Upper lobe of left lung (tissue), 6 donors: Measurements from ENCODE around the gene PRAMEF25. TPM values are rescaled to one million over a fixed set of nuclear protein-coding genes. Genes with fewer than 3 reads are reported as not detected.
"Not testable (repeated sequence)": the region's sequence is repeated elsewhere in the genome, so short reads cannot be mapped to it uniquely, and the experiment has no call there.

Source experiments
- ATAC-seq, 2 donors: fragments of 200-7000 bp; cut with Tn5 transposase; one replicate each; pipeline ENCODE4 v1.9.1; 2022; ENCODE audit warnings: mild to moderate bottlenecking in 2 of 2, moderate library complexity in 2 of 2; ENCODE audit not compliant: low FRiP score in 2 of 2
- DNase-seq, 2 donors: peaks; one replicate each; pipeline ENCODE4 v3.0.0-alpha.2; 2019 to 2020
- H3K27ac ChIP-seq, 4 donors: fragments of 200-600 bp; sonication (generic); one replicate each; pipeline ENCODE4 v1.5.1; 2016 to 2019
- H3K27me3 ChIP-seq, 4 donors: fragments of 200-600 bp; sonication (generic); one replicate each; pipeline ENCODE4 v1.5.1; 2017 to 2019
- H3K36me3 ChIP-seq, 4 donors: fragments of 200-600 bp; sonication (generic); one replicate each; pipeline ENCODE4 v1.5.1; 2016 to 2019
- H3K4me1 ChIP-seq, 4 donors: fragments of 200-600 bp; sonication (generic); one replicate each; pipeline ENCODE4 v1.5.1; 2018 to 2019
- H3K4me3 ChIP-seq, 4 donors: fragments of 200-600 bp; sonication (generic); one replicate each; pipeline ENCODE4 v1.5.1; 2017 to 2019; ENCODE audit warnings: mild to moderate bottlenecking in 2 of 4, moderate library complexity in 1 of 4
- H3K9me3 ChIP-seq, 4 donors: fragments of 200-600 bp; sonication (generic); one replicate each; pipeline ENCODE4 v1.5.1; 2018 to 2019
- WGBS, 2 donors: methylation state at CpG; one replicate each; pipeline ENCODE4 v1.1.5; 2017 to 2018; 5-methylcytosine and 5-hydroxymethylcytosine counted together
- total RNA-seq, 6 donors: library from RNA; depleted of rRNA in 4 of 6; stranded (reverse); fragments of >200 nt in 4 of 6; gene quantifications; one replicate each; pipeline versions ENCODE4 v1.1.0 to v1.2.1, GENCODE V29; 2016 to 2021
- donor health status: DM: no; HTN: no; CAD: no; lungs with moderate emphysema.
- donor health status: DM: no; HTN: yes; CAD: no; lungs with severe emphysema.

PRAMEF25 gene
- not detected for total RNA-seq

GRCh38 chr1:13070474-13070873, at the start of gene PRAMEF25:
Gene PRAMEF25 (plus strand): TSS chr1:13070774. CDS start chr1:13073694, 2,920 bp downstream.
- not testable (repeated sequence) for H3K4me3 ChIP-seq, H3K4me1 ChIP-seq, H3K9me3 ChIP-seq, DNase-seq, H3K27ac ChIP-seq, H3K36me3 ChIP-seq, ATAC-seq, H3K27me3 ChIP-seq
- no CpG with 5 or more reads among the region's 4 CpGs for WGBS, 2 donors

GRCh38 chr1:13056475-13056874, 14.1 kb upstream of the PRAMEF25 start, which contains the start of gene PRAMEF27:
Gene PRAMEF27 (minus strand): TSS chr1:13056575. CDS start chr1:13053659, 2,916 bp downstream.
- 72 to 90% methylated on average over 3 of the region's 3 CpGs for WGBS, 2 donors
- not testable (repeated sequence) for H3K27ac ChIP-seq, H3K36me3 ChIP-seq, H3K4me3 ChIP-seq, H3K9me3 ChIP-seq, DNase-seq, H3K27me3 ChIP-seq, H3K4me1 ChIP-seq, ATAC-seq

- not testable (repeated sequence) for H3K27me3 ChIP-seq, ATAC-seq
- WGBS, 2 donors = 93 to 94% methylated on average over 6 of the region's 6 CpGs
These were observed 46.2 kb downstream of the PRAMEF25 start, which contains the start of gene HNRNPCL2 for GRCh38 chr1:13116754-13117153. Gene HNRNPCL2 (minus strand): TSS chr1:13116854. CDS start chr1:13116400, 454 bp downstream.

More at GRCh38 chr1:13116754-13117153, 46.2 kb downstream of the PRAMEF25 start, which contains the start of gene HNRNPCL2:
- not testable (repeated sequence) for H3K4me3 ChIP-seq, H3K9me3 ChIP-seq, H3K27ac ChIP-seq, H3K4me1 ChIP-seq, DNase-seq, H3K36me3 ChIP-seq

Other genes with a start within 250 kb of the PRAMEF25 start
- gene PRAMEF11, start 239.4 kb upstream of the PRAMEF25 start, total RNA-seq = not detected
- not detected for gene HNRNPCL1, start 222.1 kb upstream of the PRAMEF25 start, total RNA-seq
- not detected for gene PRAMEF2, start 213.7 kb upstream of the PRAMEF25 start, total RNA-seq
- gene PRAMEF4, start 184.6 kb upstream of the PRAMEF25 start, total RNA-seq = not detected
- gene PRAMEF10, start 172.5 kb upstream of the PRAMEF25 start, total RNA-seq = not detected
- not detected for gene PRAMEF7, start 154.2 kb upstream of the PRAMEF25 start, total RNA-seq
- gene PRAMEF6, start 123.2 kb upstream of the PRAMEF25 start, total RNA-seq = not detected
- not detected for gene PRAMEF27, start 14.2 kb upstream of the PRAMEF25 start, total RNA-seq
- gene HNRNPCL3, start 10.0 kb upstream of the PRAMEF25 start, total RNA-seq = not detected
- not detected for gene HNRNPCL2, start 46.1 kb downstream of the PRAMEF25 start, total RNA-seq
- not detected for gene PRAMEF26, start 85.2 kb downstream of the PRAMEF25 start, total RNA-seq
- not detected for gene HNRNPCL4, start 94.9 kb downstream of the PRAMEF25 start, total RNA-seq
- gene PRAMEF9, start 101.1 kb downstream of the PRAMEF25 start, total RNA-seq = not detected
- not detected for gene PRAMEF13, start 130.6 kb downstream of the PRAMEF25 start, total RNA-seq
- gene PRAMEF18, start 155.4 kb downstream of the PRAMEF25 start, total RNA-seq = not detected
- gene PRAMEF5, start 183.4 kb downstream of the PRAMEF25 start, total RNA-seq = not detected
- not detected for gene PRAMEF8, start 214.4 kb downstream of the PRAMEF25 start, total RNA-seq
- gene PRAMEF33, start 232.8 kb downstream of the PRAMEF25 start, total RNA-seq = not detected
- not detected for gene PRAMEF15, start 244.8 kb downstream of the PRAMEF25 start, total RNA-seq